CD4-positive, alpha-beta T cell treated with Interleukin-17A for 1 hour (primary cell): Measurements from ENCODE around the gene GAB3.

Experiments used
- DNase-seq: peaks from one replicate; pipeline ENCODE4 v3.0.0-alpha.2; 2020

The GAB3 gene

DNA sequence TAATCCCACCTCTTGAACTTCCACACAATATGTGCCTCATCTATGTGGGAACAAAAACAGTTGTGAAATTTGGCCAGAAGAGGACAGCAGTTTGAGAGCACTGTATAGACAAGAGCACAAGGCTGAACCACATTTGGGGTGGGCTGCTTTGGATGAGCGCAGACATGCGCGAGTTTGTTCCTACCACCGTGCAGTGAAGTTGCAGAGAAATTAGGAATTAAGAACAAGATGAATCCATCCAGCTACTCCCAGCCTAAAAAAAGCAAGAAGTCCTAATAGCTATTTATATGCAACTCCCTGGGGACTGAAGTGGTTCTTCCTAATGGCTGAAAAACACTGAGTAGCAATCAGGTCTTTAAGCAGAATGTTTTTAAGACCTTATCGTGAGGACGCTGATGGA, 1.0 kb downstream of the GAB3 start:
- DNase-seq, result no peak

DNA sequence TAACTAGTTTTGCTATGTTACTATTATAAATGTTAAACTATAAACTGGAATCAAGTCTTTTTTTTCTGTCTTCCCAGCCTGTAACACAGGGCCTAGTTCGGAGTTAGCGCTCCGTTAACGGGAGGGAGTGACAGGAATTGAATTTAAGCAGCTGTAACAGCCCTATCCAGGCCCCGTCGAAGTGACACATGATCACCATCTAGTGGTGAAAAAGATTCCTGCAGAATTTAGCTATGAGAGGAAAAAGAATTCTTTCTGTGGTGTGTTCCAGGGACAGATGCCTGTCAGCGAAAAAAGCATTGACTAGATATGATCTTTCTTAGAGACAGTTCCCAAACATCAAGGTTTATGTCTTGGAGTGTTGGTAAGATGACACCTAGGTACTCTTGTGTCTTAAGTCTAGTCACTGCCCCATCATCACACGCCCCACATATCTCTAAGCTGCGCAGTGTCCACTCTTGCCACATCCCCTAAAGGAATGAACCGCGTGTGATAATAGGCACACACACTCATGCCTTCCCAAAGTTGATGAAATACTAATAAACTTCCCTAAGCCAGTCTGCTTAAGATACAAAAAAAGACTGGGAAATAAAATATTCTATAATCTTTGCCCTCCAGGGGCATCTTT, 2.1 kb downstream of the GAB3 start:
- DNase-seq, result peak; percentile 83

GRCh38 chrX:154742613-154743012, 8.3 kb downstream of the GAB3 start:
- no peak for DNase-seq

GRCh38 chrX:154739952-154740465, 10.9 kb downstream of the GAB3 start:
- no peak for DNase-seq

GRCh38 chrX:154738011-154738738, 12.7 kb downstream of the GAB3 start:
- peak; percentile 42 for DNase-seq

DNA sequence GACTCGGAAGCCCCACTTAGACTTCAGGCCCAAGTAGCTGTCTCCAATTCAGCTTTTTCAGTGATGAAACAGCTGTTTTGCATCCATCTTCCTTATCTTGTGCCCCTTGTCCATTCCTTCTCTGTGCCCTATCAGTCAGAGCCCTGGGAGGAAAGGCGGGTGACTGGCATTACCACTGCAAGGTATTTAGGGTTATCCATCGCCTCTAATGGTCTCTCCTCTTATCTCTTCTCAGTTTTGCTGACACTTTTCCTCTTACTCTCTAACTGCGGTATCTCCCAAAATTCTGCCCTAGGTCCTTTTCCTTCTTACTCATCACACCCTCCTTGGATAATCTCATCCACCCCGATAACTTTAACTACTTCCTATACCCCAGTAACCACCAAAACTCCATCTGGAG, 13.7 kb downstream of the GAB3 start:
- DNase-seq, result no peak

DNA sequence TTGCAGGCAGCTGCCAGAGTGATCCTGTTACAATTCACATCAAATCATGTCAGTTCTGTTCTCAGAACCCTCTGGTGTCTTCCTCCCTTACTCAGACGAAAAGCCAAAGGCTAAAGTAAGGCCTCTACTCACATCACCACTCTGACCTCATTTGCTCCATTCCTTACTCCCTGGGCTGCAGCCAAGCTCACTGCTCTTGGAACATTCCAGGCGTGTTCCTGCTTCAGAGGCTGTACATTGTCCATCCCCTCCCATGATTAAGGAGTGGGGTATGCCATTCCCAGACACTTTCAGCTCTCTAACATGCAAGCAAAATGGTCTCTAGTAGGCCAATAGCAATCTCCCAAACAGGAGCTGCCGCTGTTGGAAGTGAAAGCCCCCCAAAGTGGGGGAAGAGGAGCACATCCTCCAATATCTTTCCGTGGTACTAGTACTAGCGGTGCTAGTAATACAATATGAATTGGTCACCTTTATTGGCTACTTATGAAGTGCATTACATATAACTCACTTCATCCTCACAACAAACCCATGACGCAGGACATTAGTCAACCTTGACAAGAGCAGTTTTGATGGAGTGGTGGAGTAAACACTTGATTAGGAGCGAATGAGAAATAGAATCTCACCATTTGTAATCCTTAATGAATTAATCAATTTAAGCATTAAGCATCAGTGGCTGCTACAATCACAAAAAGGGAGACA, 15.0 kb downstream of the GAB3 start:
- no peak for DNase-seq

- peak; percentile 65 for DNase-seq
Measured at GRCh38 chrX:154734061-154734781, 16.7 kb downstream of the GAB3 start.

GRCh38 chrX:154733066-154733425, 17.8 kb downstream of the GAB3 start:
- DNase-seq, result no peak

DNA sequence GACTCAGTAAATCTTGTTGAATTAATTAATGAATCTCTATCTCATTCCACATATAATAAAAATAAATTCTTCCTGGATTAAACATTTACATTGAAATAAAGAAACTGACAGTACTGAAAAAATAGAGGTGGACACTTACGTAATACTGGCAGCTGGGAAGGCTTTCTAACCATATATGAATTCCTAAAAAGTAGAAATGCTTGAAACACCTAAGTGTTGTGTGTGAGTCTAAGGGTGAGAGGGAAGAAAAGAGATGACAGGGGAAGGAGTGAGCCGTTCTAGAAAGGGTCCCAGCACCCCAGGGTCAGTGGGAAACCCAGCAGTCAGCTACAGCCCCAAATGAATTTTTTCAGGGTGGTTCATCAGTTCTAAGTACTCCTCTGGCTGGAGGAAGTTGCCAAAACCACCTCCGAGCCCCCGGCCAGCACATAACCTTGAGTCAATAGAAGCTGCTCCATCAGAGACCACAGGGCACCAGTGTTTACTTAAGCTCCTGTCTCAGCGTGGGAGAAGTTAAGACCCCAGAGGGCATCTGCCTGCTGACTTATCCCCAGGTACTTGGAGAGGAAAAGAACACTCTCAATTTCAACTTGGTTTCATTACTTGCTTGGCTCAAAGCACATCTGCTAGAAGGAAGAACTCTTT, 18.3 kb downstream of the GAB3 start:
- peak; percentile 13 for DNase-seq

- peak; percentile 56 for DNase-seq
Measured at GRCh38 chrX:154731881-154732280, 19.0 kb downstream of the GAB3 start.

DNA sequence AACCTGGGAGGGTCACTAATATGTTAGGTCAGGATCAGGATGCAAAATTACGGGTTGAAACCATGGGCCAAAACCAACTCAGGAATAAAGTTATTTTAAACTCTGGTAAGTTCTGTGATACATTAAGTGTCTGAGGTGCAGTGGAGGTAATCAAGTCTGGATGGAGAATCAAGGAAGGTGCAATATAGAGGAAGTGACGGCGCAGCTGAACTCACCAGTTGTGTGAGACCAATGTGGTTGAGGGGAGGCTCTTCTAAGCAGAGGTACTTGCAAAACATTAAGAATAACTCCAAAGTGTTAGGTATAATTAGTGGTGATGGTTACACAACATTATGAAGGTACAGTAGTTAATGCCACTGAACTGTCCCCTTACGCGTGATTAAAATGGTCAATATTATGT, 19.7 kb downstream of the GAB3 start:
- peak; percentile 54 for DNase-seq

GRCh38 chrX:154730253-154730891, 20.5 kb downstream of the GAB3 start:
- DNase-seq, result no peak

DNA sequence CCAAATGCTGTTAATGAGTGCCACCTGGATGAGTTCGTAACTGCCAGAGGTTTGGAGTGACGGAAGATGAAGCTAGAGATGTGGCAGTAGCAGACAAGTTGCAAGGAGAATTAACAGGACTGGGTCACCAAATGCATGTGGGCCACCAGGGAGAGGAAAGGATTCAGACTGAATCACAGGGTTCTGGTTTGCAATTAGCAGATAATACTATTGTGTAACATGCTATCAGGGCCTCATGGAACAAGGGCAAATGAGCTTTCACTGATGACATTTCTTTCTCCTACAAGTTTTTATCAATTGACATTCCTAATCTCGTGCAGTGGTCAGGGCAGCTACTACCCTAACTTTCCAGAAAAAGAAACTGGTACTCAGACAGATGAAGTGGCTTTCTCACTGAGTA, 21.4 kb downstream of the GAB3 start:
- no peak for DNase-seq

DNA sequence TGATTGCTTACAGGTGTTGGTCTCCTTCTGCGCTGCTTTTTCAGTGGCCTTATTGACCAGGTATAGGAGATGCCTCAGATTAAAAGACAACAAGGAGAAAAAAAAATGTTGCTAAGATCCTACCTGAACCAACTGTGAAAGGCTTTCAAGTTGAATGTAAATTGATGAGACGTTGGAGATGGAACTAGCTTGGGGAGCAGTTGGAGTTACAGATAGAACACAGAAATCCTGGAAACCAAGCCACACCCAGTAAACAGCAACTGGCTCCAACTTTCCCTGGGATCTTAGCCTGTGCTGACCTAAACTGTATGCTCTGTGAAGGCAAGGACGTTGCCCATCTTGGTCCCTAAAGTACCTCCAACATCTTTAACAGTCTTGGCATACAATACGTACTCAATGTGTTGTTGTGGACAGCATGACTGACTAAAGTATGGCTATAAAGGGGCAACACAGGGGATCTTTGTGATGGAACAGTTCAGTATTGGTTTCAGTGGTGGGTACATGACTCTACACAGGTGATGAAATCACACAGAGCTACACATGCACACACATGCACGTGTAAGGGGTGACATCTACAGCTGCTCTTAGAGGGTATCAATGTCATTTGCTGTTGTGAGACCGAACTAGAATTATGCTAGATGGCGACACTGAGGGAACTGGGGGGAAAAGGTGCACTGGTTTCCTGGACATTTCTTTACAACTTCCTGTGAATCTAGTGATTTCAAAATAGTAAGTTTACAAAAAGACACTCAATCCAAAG, 22.3 kb downstream of the GAB3 start:
- no peak for DNase-seq

GRCh38 chrX:154727871-154728270, 23.0 kb downstream of the GAB3 start:
- DNase-seq, result no peak

- no peak for DNase-seq
Measured at GRCh38 chrX:154727418-154727817, 23.5 kb downstream of the GAB3 start.

DNA sequence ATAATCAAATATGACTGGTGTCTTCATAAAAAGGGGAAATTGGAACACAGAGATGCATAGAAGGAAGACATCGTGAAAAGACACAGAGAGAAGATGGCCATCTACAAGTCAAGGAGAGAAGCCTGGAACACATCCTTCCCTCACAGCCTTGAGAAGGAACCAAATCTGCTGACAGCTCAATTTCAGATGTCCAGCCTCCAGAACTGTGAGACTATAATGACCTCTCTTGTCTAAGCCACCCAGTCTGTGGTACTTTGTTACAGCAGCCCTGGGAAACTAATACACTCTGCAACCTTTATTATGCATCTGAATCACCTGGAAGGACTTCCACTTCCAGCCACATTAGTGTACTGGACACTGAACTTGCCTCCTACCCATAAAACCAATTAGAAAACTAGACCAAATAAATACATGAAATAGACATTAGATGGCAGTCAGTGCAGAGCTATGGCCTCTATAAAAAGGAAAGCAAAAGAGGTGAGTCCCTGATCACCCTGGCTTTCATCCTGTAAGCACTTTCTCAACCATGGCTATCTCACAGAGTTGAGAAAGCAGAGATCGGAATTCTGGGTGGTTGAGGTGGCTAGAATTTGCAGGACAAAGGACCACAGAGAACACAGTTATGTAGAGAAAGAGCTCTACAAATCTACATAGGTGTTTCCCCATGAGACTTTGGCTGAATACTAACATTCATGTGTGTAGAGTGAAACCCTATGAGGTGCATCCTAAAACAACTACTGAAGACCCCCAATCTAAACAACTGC, 25.7 kb downstream of the GAB3 start:
- peak; percentile 48 for DNase-seq

- DNase-seq, result no peak
Measured at GRCh38 chrX:154721155-154721554, 29.7 kb downstream of the GAB3 start.

DNA sequence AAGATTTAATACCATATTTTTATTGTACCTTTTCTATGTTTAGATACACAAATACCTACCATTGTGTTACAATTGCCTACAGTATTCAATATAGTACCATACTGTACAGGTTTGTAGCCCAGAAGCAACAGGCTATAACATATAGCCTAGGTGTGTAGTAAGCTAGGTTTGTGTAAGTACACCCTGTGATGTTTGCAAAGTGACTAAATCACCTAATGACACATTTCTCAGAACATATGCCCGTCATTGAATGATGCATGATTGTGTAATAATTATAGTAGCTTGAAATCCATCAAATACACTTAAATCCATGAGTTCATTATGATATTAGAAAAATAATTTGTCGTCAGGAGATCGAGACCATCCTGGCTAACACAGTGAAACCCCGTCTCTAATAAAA, 30.8 kb downstream of the GAB3 start:
- no peak for DNase-seq
